ENCODE data around the gene RPS6KA3.
A peak's percentile ranks its signal among the peaks of the same experiment; 100 is the strongest.

The RPS6KA3 gene

DNA sequence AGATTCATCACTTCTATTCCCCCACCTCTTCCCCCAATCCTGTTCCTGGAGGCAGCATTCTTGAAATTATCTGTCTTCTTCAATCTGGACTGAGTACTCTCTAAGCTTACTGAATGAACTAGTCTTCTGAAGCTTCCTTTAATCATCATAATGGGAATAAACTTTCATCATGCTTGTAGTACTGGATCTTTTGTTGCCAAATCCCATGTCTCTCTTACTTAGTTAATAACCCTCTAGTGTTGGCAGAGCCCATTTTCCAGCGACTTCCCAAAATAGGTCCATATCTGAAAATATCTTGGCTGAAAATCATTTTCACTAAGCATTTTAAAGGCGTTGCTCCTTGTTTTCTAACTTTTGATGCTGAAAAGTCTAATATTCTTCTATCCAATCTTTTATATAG, 39.6 kb downstream of the RPS6KA3 start:
- Mint-ChIP-seq H3K27ac (peak overlapping the region in 1 of 2 donors; percentile 66), H3K4me1 (ENCODE audit: low read depth in 2 of 2) (peaks cover 21 to 49% of the 10 kb centered on the region in 2 donors), H3K9me3 (no peaks in the 10 kb centered on the region), H3K4me3 (no peak overlapping the region), H3K27me3 (no peaks in the 10 kb centered on the region), H3K36me3 (ENCODE audit: insufficient read depth) (peaks cover 29% of the 10 kb centered on the region)
- ATAC-seq (replicated peaks): no peak
- DNase-seq: no peak

DNA sequence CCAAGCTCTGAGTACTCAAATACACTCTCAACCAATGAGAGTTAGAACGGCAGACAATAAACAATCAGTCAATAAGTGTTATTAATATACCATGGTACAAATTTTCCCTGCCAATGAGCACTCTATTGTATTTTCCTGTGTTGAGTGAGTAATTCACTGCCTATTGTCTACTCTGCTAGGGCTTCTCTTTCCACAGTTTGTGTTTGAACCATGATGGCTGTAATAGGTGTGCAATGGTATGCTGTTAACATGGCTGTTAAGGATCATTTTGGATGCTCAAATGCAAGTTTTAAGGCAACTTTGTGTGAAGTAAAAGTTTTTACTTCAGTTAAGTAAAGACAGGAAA, 41.2 kb downstream of the RPS6KA3 start:
- DNase-seq (no peak), ATAC-seq (replicated peaks) (no peak)
- H3K9me3 Mint-ChIP-seq: no peaks in the 10 kb centered on the region
- H3K27me3 Mint-ChIP-seq: no peaks in the 10 kb centered on the region
- H3K4me3 Mint-ChIP-seq: no peak overlapping the region
- H3K4me1 Mint-ChIP-seq (ENCODE audit: low read depth in 2 of 2): peaks cover 22 to 51% of the 10 kb centered on the region in 2 donors
- H3K36me3 Mint-ChIP-seq (ENCODE audit: insufficient read depth): peaks cover 12% of the 10 kb centered on the region
- no peak overlapping the region for H3K27ac Mint-ChIP-seq

GRCh38 chrX:20224814-20225487, 41.8 kb downstream of the RPS6KA3 start:
- H3K27me3 Mint-ChIP-seq: no peaks in the 10 kb centered on the region
- DNase-seq: no peak
- ATAC-seq (replicated peaks): peak; percentile 47
- H3K9me3 Mint-ChIP-seq: no peaks in the 10 kb centered on the region
- peaks cover 18 to 50% of the 10 kb centered on the region in 2 donors for H3K4me1 Mint-ChIP-seq (ENCODE audit: low read depth in 2 of 2)
- H3K36me3 Mint-ChIP-seq (ENCODE audit: insufficient read depth): peaks cover 11% of the 10 kb centered on the region
- peak overlapping the region in 1 of 2 donors; percentile 6 for H3K4me3 Mint-ChIP-seq
- peak overlapping the region; percentile 12 to 44 for H3K27ac Mint-ChIP-seq

GRCh38 chrX:20221902-20222301, 44.8 kb downstream of the RPS6KA3 start:
- Mint-ChIP-seq H3K27ac (peak overlapping the region in 1 of 2 donors; percentile 77), H3K27me3 (no peaks in the 10 kb centered on the region), H3K9me3 (no peaks in the 10 kb centered on the region), H3K36me3 (ENCODE audit: insufficient read depth) (no peaks in the 10 kb centered on the region), H3K4me3 (no peak overlapping the region), H3K4me1 (ENCODE audit: low read depth in 2 of 2) (peaks cover 8 to 42% of the 10 kb centered on the region in 2 donors)
- ATAC-seq (replicated peaks) (no peak), DNase-seq (no peak)

DNA sequence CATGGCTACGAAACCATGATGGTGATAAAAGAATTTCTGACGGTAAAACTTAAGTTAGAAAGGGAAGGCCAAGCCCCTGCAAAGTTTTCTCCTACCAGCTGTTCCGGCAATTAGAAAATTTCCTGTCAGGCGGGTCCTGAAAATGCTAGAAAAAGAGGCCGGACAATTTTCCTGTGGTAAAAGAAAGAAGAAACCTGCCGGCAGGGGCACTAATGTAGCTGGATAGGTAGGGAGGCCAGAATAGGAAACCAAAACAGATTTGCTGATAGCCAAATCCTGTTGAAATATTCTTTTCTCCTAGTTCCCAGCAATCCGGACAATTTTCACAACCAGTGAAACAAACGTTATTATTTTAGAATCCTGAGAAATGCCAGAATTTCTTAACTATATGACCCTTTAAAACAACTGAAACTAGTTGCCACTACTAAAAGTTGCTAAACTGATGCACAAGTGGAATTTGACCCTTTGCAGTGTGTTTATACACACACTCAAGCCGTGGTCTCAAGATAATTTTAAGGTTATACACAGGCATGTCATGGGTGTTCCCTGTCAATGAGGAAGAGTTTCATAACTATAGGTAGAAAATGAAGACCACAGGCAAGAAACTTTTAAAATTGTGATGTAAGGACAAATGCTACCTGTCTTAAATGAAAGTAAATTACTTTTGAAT, 47.7 kb downstream of the RPS6KA3 start:
- Mint-ChIP-seq H3K27ac (peak overlapping the region in 1 of 2 donors; percentile 44), H3K36me3 (ENCODE audit: insufficient read depth) (peaks cover 2% of the 10 kb centered on the region), H3K4me3 (no peak overlapping the region)

DNA sequence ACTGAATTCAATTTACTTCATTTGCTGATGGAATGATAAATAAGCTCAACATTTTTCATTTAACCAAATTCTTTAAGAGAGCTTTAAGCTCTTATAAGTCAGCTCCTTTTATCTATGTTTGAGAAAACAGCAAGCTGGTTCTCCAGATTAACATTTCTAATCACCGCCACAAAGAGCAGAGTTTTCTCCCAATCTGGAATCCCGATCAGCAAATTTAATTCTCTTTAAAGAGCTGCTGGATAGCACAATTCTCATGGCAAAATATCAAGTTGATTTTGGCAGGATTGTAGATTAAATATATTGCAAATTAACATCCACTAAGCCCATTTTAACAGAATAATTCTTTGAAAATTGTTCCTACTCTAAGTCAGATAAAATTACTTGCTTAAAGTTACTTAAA, 48.8 kb downstream of the RPS6KA3 start:
- H3K4me3 Mint-ChIP-seq: no peak overlapping the region
- H3K27ac Mint-ChIP-seq: peak overlapping the region in 1 of 2 donors; percentile 44
- H3K9me3 Mint-ChIP-seq: no peaks in the 10 kb centered on the region
- peaks cover 6% of the 10 kb centered on the region for H3K36me3 Mint-ChIP-seq (ENCODE audit: insufficient read depth)
- DNase-seq (no peak), ATAC-seq (replicated peaks) (no peak)
- no peaks in the 10 kb centered on the region for H3K27me3 Mint-ChIP-seq
- H3K4me1 Mint-ChIP-seq (ENCODE audit: low read depth in 2 of 2): peaks cover 12 to 37% of the 10 kb centered on the region in 2 donors

More for the DNA sequence above, 47.7 kb downstream of the RPS6KA3 start:
- peaks cover 11 to 40% of the 10 kb centered on the region in 2 donors for H3K4me1 Mint-ChIP-seq (ENCODE audit: low read depth in 2 of 2)
- no peaks in the 10 kb centered on the region for H3K9me3 Mint-ChIP-seq
- DNase-seq (no peak), ATAC-seq (replicated peaks) (no peak)
- no peaks in the 10 kb centered on the region for H3K27me3 Mint-ChIP-seq

GRCh38 chrX:20217271-20217670, 49.4 kb downstream of the RPS6KA3 start:
- peaks cover 6% of the 10 kb centered on the region for H3K36me3 Mint-ChIP-seq (ENCODE audit: insufficient read depth)
- H3K4me1 Mint-ChIP-seq (ENCODE audit: low read depth in 2 of 2): peaks cover 12 to 37% of the 10 kb centered on the region in 2 donors
- H3K27me3 Mint-ChIP-seq: no peaks in the 10 kb centered on the region
- DNase-seq: no peak
- ATAC-seq (replicated peaks): no peak
- no peaks in the 10 kb centered on the region for H3K9me3 Mint-ChIP-seq
- no peak overlapping the region for H3K27ac Mint-ChIP-seq
- H3K4me3 Mint-ChIP-seq: peak overlapping the region in 1 of 2 donors; percentile 18

- DNase-seq (no peak), ATAC-seq (replicated peaks) (no peak)
- Mint-ChIP-seq H3K4me3 (no peak overlapping the region), H3K27me3 (no peaks in the 10 kb centered on the region), H3K27ac (no peak overlapping the region), H3K9me3 (no peaks in the 10 kb centered on the region), H3K4me1 (ENCODE audit: low read depth in 2 of 2) (peaks cover 16 to 33% of the 10 kb centered on the region in 2 donors), H3K36me3 (ENCODE audit: insufficient read depth) (peaks cover 6% of the 10 kb centered on the region)
Observed at GRCh38 chrX:20215565-20215964, 51.1 kb downstream of the RPS6KA3 start.

DNA sequence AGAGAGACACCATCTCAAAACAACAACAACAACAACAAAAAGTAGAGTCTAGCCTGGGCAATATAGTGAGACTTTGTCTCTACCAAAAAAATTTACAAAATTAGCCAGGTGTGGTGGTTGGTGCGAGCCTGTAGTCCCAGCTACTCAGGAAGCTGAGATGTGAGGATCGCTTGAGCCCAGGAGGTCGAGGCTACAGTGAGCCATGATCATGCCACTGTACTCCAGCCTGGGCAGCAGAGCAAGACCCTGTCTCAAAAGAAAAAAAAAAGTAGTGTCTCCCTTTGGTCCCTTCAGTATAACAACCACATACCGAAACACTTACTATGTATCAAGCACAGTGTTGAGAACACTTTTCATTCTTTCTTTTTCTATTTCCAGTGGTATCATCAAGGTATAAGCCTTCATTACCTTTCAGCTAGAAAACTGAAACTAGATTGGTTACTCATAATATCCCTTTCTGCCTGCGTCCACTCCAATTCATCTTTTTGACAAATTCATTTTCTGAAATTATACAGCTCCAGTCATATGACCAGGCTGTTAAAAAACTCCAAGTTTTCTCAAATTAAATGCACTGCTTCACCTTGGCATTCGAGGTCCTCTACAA, 54.1 kb downstream of the RPS6KA3 start:
- Mint-ChIP-seq H3K27ac (peak overlapping the region; percentile 66 to 77), H3K4me1 (ENCODE audit: low read depth in 2 of 2) (peaks cover 21 to 44% of the 10 kb centered on the region in 2 donors), H3K9me3 (no peaks in the 10 kb centered on the region), H3K36me3 (ENCODE audit: insufficient read depth) (peaks cover 21% of the 10 kb centered on the region), H3K4me3 (peak overlapping the region; percentile 29), H3K27me3 (no peaks in the 10 kb centered on the region)
- DNase-seq: no peak
- no peak for ATAC-seq (replicated peaks)

DNA sequence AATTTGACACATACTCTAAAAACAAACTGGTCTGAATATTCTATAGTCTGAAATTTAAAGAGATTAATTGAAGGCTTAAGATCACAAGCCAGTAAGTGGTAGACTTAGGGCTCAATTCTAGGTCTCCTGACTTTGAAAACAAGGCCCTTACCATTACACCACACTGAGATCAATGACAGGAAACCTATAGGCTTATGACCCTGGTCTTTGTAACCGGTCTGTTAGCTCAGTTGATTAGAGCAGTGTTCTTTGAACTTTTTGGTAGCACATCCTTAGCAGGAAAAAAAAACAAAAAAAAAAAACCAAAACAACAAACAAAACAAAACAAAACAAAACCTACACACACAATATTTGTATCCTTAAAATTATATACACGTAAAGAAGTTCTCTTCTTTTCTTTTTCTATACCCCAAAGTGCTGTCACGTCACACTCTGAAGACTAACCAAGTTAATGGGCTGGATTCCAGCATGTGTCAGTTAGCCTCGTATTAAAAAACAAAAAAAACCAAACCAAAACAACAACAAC, 55.4 kb downstream of the RPS6KA3 start:
- Mint-ChIP-seq H3K27ac (peak overlapping the region; percentile 38 to 77), H3K36me3 (ENCODE audit: insufficient read depth) (peaks cover 32% of the 10 kb centered on the region)

DNA sequence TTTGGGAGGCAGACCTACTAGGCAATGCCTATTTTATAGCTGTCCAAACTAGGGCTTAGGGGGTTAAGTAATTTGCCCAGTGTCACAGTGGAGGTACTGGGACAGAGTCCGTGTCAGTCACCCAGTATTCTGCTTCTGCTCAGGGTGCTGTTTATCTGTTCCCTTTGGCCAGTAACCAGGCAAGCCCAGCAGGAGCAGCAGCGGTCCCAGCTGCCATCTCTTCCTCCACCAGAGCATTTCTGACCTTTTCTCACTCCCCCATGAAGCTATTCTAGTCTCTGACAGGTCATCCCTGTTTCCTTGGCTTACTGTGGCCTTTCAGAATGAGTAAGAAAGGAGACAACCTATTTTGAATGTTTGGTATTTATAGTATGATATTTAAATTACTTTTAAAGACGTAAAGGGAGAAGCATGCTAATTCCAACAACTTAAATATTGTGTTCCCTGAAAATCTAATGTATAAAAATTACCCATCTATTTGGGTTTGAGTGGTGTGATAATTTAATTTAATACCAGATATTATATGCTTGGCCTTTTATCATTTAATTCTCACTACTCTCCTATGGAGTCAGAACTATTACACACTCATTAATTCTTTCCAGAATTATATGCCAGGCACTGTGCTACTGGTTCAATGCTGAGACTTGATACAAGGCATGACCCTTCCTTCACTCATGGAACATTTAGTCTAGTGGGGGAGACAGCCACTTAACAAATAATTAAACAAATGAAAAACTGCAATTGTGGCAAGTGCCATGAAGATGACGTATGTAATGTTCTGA, 60.6 kb downstream of the RPS6KA3 start:
- ATAC-seq (replicated peaks): no peak
- Mint-ChIP-seq H3K4me3 (no peak overlapping the region), H3K9me3 (no peaks in the 10 kb centered on the region), H3K36me3 (ENCODE audit: insufficient read depth) (peaks cover 55% of the 10 kb centered on the region), H3K27ac (peak overlapping the region; percentile 70 to 84), H3K27me3 (no peaks in the 10 kb centered on the region), H3K4me1 (ENCODE audit: low read depth in 2 of 2) (peaks cover 25 to 42% of the 10 kb centered on the region in 2 donors)
- DNase-seq: no peak

More for the DNA sequence above, 55.4 kb downstream of the RPS6KA3 start:
- ATAC-seq (replicated peaks) (peak; percentile 67), DNase-seq (no peak)
- H3K27me3 Mint-ChIP-seq: no peaks in the 10 kb centered on the region
- no peaks in the 10 kb centered on the region for H3K9me3 Mint-ChIP-seq
- peak overlapping the region; percentile 5 to 40 for H3K4me3 Mint-ChIP-seq
- H3K4me1 Mint-ChIP-seq (ENCODE audit: low read depth in 2 of 2): peaks cover 29 to 49% of the 10 kb centered on the region in 2 donors

GRCh38 chrX:20204351-20204750, 62.4 kb downstream of the RPS6KA3 start:
- Mint-ChIP-seq H3K36me3 (ENCODE audit: insufficient read depth) (peaks cover 64% of the 10 kb centered on the region), H3K4me3 (peak overlapping the region; percentile 29 to 45), H3K27me3 (no peaks in the 10 kb centered on the region), H3K4me1 (ENCODE audit: low read depth in 2 of 2) (peaks cover 18 to 36% of the 10 kb centered on the region in 2 donors), H3K9me3 (no peaks in the 10 kb centered on the region), H3K27ac (peak overlapping the region in 1 of 2 donors; percentile 72)
- DNase-seq (no peak), ATAC-seq (replicated peaks) (peak; percentile 55)

GRCh38 chrX:20197641-20198210, 69.0 kb downstream of the RPS6KA3 start:
- no peaks in the 10 kb centered on the region for H3K27me3 Mint-ChIP-seq
- DNase-seq (no peak), ATAC-seq (replicated peaks) (no peak)
- peaks cover 6 to 22% of the 10 kb centered on the region in 2 donors for H3K4me1 Mint-ChIP-seq (ENCODE audit: low read depth in 2 of 2)
- H3K36me3 Mint-ChIP-seq (ENCODE audit: insufficient read depth): peaks cover 60% of the 10 kb centered on the region
- H3K9me3 Mint-ChIP-seq: no peaks in the 10 kb centered on the region
- H3K4me3 Mint-ChIP-seq: no peak overlapping the region
- peak overlapping the region; percentile 86 to 88 for H3K27ac Mint-ChIP-seq

Data from effector memory CD8-positive, alpha-beta T cell (primary cell).